GM12891 (cell line): ENCODE results near the gene ARHGAP6.

Experiments
- DNase-seq: peaks from one replicate; pipeline ENCODE4 v3.0.0; 2011; ENCODE audit warnings: low spot score; ENCODE audit not compliant: insufficient read length
- FAIRE-seq: peaks from 2 replicates; lab custom pipeline; 2011; peaks lifted over from hg19 to GRCh38; lab: Jason Lieb, UNC
- PAX5 ChIP-seq: IDR thresholded peaks from 2 replicates; pipeline ENCODE4 v1.6.1; 2011; ENCODE audit warnings: low read length, moderate library complexity, mild to moderate bottlenecking; ENCODE audit not compliant: insufficient read depth, severe bottlenecking
- POLR2A ChIP-seq: IDR thresholded peaks from 2 replicates; pipeline ENCODE4 v1.6.1; 2011; ENCODE audit warnings: low read depth, low read length, control low read depth
- POLR2AphosphoS5 ChIP-seq: IDR thresholded peaks from 2 replicates; pipeline ENCODE4 v1.6.1; 2011; ENCODE audit warnings: low read depth, low read length, control low read depth
- POU2F2 ChIP-seq: IDR thresholded peaks from 2 replicates; pipeline ENCODE4 v1.6.1; 2011; ENCODE audit warnings: low read depth, mild to moderate bottlenecking, control low read depth, low read length, moderate library complexity
- SPI1 ChIP-seq: IDR thresholded peaks from 2 replicates; pipeline ENCODE4 v1.6.1; 2011; ENCODE audit warnings: low read depth, low read length, control low read depth
- TAF1 ChIP-seq: IDR thresholded peaks from 2 replicates; pipeline ENCODE4 v1.6.1; 2011; ENCODE audit warnings: low read depth, low read length, control low read depth

Gene ARHGAP6

GRCh38 chrX:11355259-11355909, 310.3 kb downstream of the ARHGAP6 start:
- FAIRE-seq (no peak), DNase-seq (no peak)
- no peak for TF ChIP-seq SPI1
- TF ChIP-seq POLR2AphosphoS5, result no peak
- TF ChIP-seq PAX5, result no peak
- TF ChIP-seq POU2F2, result no peak
- TF ChIP-seq TAF1, result no peak
- TF ChIP-seq POLR2A, result no peak

- DNase-seq (no peak), FAIRE-seq (peak; percentile 5)
- TF ChIP-seq POLR2AphosphoS5 (no peak), PAX5 (no peak), POU2F2 (no peak), TAF1 (no peak), POLR2A (no peak), SPI1 (no peak)
These were observed 313.4 kb downstream of the ARHGAP6 start for GRCh38 chrX:11352296-11352741.

DNA sequence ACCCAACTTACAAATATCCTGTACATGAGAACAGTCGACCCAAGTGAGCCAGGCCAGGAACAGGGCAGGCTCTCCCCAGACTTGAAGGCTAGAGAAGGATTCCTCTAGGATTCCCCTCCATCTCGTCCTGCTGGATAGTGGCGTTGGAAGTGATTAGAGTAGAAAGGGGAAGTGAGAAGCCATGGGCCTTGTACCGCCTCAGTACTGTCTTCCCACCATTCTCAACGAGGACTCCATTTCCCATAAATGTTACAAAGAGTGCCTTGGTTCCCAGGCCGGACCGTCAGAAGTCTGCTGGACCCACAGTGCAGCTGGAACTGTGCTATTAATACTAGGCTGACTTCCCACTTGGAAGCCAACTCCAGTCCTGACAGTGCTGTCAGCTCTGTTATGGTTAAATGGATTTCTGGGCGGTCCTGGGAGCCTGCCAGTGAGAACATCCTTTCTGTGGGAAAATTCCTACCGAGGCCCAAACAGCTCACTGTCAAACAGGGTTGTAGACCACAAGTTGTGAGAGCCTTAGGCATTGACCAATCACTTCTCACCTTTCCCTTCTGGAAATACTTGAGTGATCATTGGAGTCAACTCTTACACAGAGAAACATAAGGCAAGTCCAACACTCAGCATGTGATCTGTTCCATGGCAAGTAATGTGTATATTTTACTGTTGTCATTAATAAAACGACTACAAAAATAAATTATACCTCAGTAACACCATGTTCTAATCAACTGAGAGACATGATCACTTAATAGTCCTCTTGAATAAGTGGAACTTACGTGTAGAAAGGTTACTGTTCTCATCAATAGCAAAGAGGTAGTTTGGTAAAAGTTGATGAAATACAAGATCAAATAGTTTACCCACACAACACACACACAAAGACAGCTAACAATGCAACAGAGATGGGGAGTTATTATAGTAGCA, 314.1 kb downstream of the ARHGAP6 start:
- DNase-seq, result no peak
- FAIRE-seq, result peak; percentile 5
- TF ChIP-seq POLR2A (no peak), SPI1 (peak; percentile 89), PAX5 (no peak), TAF1 (no peak), POU2F2 (no peak), POLR2AphosphoS5 (no peak)

GRCh38 chrX:11349661-11350337, 315.9 kb downstream of the ARHGAP6 start:
- TF ChIP-seq PAX5 (no peak), SPI1 (0 out of 2 replicates have a peak, but pooled peaks have one; percentile 12)
- no peak for DNase-seq
- FAIRE-seq, result peak; percentile 54

DNA sequence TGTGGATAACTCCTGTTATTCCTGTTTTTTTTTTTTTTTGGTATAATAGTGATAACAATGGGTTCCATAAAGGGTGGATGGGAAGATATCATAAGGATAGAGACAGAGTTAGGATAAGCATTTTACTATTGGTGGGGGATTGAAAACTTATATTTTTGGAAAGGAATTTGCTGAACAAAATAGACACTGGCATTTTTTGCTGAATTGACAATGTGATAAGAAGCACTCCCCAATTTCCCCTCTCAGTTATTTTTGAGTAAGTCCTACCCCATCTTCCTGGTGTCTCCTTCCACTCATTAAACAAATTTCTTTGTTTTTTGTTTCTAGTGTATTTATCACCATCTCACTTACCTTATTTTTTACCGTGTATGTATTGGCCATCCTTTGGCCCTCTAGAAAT, 316.7 kb downstream of the ARHGAP6 start:
- TF ChIP-seq POLR2AphosphoS5 (no peak), TAF1 (no peak), POLR2A (no peak), POU2F2 (no peak), SPI1 (no peak), PAX5 (no peak)
- no peak for FAIRE-seq
- no peak for DNase-seq

GRCh38 chrX:11347300-11347699, 318.4 kb downstream of the ARHGAP6 start:
- TF ChIP-seq POLR2A (no peak), POLR2AphosphoS5 (no peak), TAF1 (no peak), POU2F2 (no peak), SPI1 (no peak), PAX5 (no peak)
- FAIRE-seq, result no peak
- DNase-seq, result no peak

DNA sequence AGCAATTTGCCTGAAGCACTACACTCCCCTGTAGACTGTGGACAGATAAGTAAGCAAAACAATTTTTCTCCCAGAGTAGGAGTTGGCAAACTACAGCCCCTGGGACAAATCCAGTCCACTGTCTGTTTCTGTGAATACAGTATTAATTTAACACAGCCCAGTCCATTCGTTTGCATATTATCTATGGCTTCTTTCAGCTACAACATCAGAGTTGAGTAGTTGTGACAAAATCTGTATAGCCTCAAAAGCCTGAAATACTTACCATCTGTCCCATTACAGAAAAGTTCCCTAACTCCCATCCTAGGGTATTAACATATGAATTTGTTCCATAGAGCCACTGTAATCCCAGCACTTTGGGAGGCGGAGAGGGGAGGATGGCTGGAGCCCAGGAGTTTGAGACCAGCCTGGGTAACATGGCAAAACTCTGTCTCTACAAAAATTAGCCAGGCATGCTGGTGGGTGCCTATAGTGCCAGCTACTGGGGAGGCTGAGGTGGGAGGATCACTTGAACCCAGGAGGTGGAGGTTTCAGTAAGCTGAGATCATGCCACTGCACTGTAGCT, 319.5 kb downstream of the ARHGAP6 start:
- no peak for TF ChIP-seq TAF1
- FAIRE-seq, result no peak
- no peak for DNase-seq

DNA sequence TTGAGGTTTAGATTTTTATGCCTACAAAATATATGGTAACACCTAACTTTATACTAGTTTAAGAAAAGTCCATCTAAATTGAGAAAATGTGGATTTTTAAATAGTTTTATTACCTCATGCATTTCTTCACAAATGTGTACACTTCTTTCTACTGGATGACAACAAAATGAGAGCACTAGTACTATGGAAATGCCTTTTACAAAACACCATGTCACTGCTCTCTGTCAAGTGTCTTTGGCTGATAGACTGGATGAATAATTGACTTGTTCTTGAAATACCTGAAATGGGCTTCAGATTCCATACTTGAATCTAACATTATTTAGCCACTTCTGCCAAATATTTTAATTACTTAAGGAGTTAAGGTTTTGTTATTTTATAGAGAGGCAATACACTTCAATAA, 323.0 kb downstream of the ARHGAP6 start:
- no peak for TF ChIP-seq SPI1
- no peak for TF ChIP-seq POLR2AphosphoS5
- no peak for TF ChIP-seq PAX5
- no peak for TF ChIP-seq POLR2A
- TF ChIP-seq POU2F2, result no peak
- TF ChIP-seq TAF1, result no peak
- FAIRE-seq (no peak), DNase-seq (no peak)

GRCh38 chrX:11341274-11342201, 324.2 kb downstream of the ARHGAP6 start:
- TF ChIP-seq POU2F2, result no peak
- TF ChIP-seq PAX5, result no peak
- TF ChIP-seq POLR2AphosphoS5, result no peak
- peak; percentile 40; the same call in 1 of the 2 replicates for TF ChIP-seq SPI1
- DNase-seq (no peak), FAIRE-seq (peak; percentile 80)
